Measurements from ENCODE around the gene LRG1. TPM values are rescaled to one million over a fixed set of nuclear protein-coding genes. Genes with fewer than 3 reads are reported as not detected.

The LRG1 gene
- polyA plus RNA-seq, 12 donors = 0.21 to 0.91 (median 0.57) TPM; not detected in 2

- DNase-seq = no peak
These were observed 43.5 kb downstream of the LRG1 start for GRCh38 chr19:4496304-4496703.

- DNase-seq = no peak
These were observed 44.4 kb downstream of the LRG1 start for GRCh38 chr19:4495471-4495870.

GRCh38 chr19:4494691-4495064 lies 45.2 kb downstream of the LRG1 start:
- no peak for DNase-seq

- no peak for DNase-seq
These were observed 45.7 kb downstream of the LRG1 start for GRCh38 chr19:4493929-4494690.

- DNase-seq = no peak
These were observed 46.5 kb downstream of the LRG1 start for GRCh38 chr19:4493104-4493928.

GRCh38 chr19:4492337-4493103 lies 47.3 kb downstream of the LRG1 start:
- DNase-seq = no peak

- no peak for DNase-seq
These were observed 48.4 kb downstream of the LRG1 start for GRCh38 chr19:4491446-4491845.

- no peak for DNase-seq
These were observed 51.3 kb downstream of the LRG1 start for GRCh38 chr19:4488496-4488895.

GRCh38 chr19:4487572-4487971 lies 52.3 kb downstream of the LRG1 start:
- no peak for DNase-seq

Other genes starting within 250 kb of the LRG1 start
- 1 to 10 TPM in 1 of 12 donors, under 1 TPM in 9, not detected in 2; 0.27 to 3.2 (median 0.60) TPM for gene TMIGD2, start 237.6 kb downstream of the LRG1 start, polyA plus RNA-seq (ENCODE audit: insufficient read length in 12 of 12)
- gene FSD1, start 235.4 kb downstream of the LRG1 start, polyA plus RNA-seq (ENCODE audit: insufficient read length in 12 of 12) = 10 to 100 TPM in 1 of 12 donors, 1 to 10 TPM in 9, under 1 TPM in 1, not detected in 1; 0.88 to 13.6 (median 2.2) TPM
- 10 to 100 TPM in 2 of 12 donors, 1 to 10 TPM in 8, not detected in 2; 3.5 to 37.7 (median 5.1) TPM for gene STAP2, start 201.2 kb downstream of the LRG1 start, polyA plus RNA-seq (ENCODE audit: insufficient read length in 12 of 12)
- gene MPND, start 196.5 kb downstream of the LRG1 start, polyA plus RNA-seq (ENCODE audit: insufficient read length in 12 of 12) = 10 to 100 TPM in 10 of 12 donors, not detected in 2; 11.4 to 18.5 (median 13.2) TPM
- 10 to 100 TPM in 11 of 12 donors, not detected in 1; 41.2 to 79.6 (median 56.0) TPM for gene SH3GL1, start 139.5 kb downstream of the LRG1 start, polyA plus RNA-seq (ENCODE audit: insufficient read length in 12 of 12)
- 10 to 100 TPM in 10 of 12 donors, 1 to 10 TPM in 1, not detected in 1; 7.8 to 25.9 (median 11.3) TPM for gene CHAF1A, start 137.4 kb downstream of the LRG1 start, polyA plus RNA-seq (ENCODE audit: insufficient read length in 12 of 12)
- 100 to 1,000 TPM in 2 of 12 donors, 10 to 100 TPM in 9, not detected in 1; 66.8 to 148 (median 87.8) TPM for gene UBXN6, start 82.2 kb downstream of the LRG1 start, polyA plus RNA-seq (ENCODE audit: insufficient read length in 12 of 12)
- gene HDGFL2, start 67.7 kb downstream of the LRG1 start, polyA plus RNA-seq (ENCODE audit: insufficient read length in 12 of 12) = 10 to 100 TPM in 11 of 12 donors, not detected in 1; 46.8 to 76.7 (median 51.3) TPM
- 1 to 10 TPM in 10 of 12 donors, under 1 TPM in 1, not detected in 1; 0.88 to 9.1 (median 3.2) TPM for gene PLIN4, start 21.6 kb downstream of the LRG1 start, polyA plus RNA-seq (ENCODE audit: insufficient read length in 12 of 12)
- 1 to 10 TPM in 8 of 12 donors, under 1 TPM in 2, not detected in 2; 0.61 to 3.7 (median 2.5) TPM for gene PLIN5, start 4.8 kb downstream of the LRG1 start, polyA plus RNA-seq (ENCODE audit: insufficient read length in 12 of 12)
- gene SEMA6B, start 19.6 kb upstream of the LRG1 start, polyA plus RNA-seq (ENCODE audit: insufficient read length in 12 of 12) = 10 to 100 TPM in 11 of 12 donors, not detected in 1; 22.4 to 71.3 (median 41.1) TPM
- gene TNFAIP8L1, start 99.5 kb upstream of the LRG1 start, polyA plus RNA-seq (ENCODE audit: insufficient read length in 12 of 12) = 100 to 1,000 TPM in 1 of 12 donors, 10 to 100 TPM in 8, 1 to 10 TPM in 3; 8.5 to 370 (median 11.2) TPM
- 10 to 100 TPM in 11 of 12 donors, not detected in 1; 45.7 to 75.9 (median 50.5) TPM for gene MYDGF, start 130.3 kb upstream of the LRG1 start, polyA plus RNA-seq (ENCODE audit: insufficient read length in 12 of 12)
- gene DPP9, start 183.8 kb upstream of the LRG1 start, polyA plus RNA-seq (ENCODE audit: insufficient read length in 12 of 12) = 10 to 100 TPM in 11 of 12 donors, not detected in 1; 20.2 to 37.4 (median 25.4) TPM